Endothelial cell of umbilical vein (primary cell): Measurements from ENCODE around the gene HOXB2. TPM values are rescaled to one million over a fixed set of nuclear protein-coding genes. Genes with fewer than 3 reads are reported as not detected.
A peak's percentile ranks its signal among the peaks of the same experiment; 100 is the strongest.

Experiments
- BruUV-seq: library from RNA; stranded (reverse); fragments of 400-500 nt; replicated peaks from 2 replicates; lab custom pipeline; 2021; lab: Mats Ljungman, UMichigan
- CTCF ChIA-PET: fragments of 300-600, 350-600 bp; sonication (Branson Sonifier 250); formaldehyde crosslinking; loops from one replicate; lab custom pipeline; 2021; ENCODE audit warnings: antibody characterized with exemption, inconsistent platforms; lab: Charles Lee
- POLR2A ChIA-PET: fragments of 300-600, 350-600 bp; sonication (Branson Sonifier 250); formaldehyde crosslinking; loops from one replicate; lab custom pipeline; 2021; ENCODE audit warnings: antibody characterized with exemption, inconsistent platforms; lab: Charles Lee
- DNase-seq: peaks from one replicate; pipeline ENCODE4 v3.0.0-alpha.2; 2011; ENCODE audit warnings: low read depth, low spot score
- FAIRE-seq: peaks from 2 replicates; lab custom pipeline; 2011; peaks lifted over from hg19 to GRCh38; lab: Jason Lieb, UNC
- H2AFZ ChIP-seq: 2 replicates; pipeline ENCODE4 v1.6.0; 2012; ENCODE audit warnings: low read depth, low read length, control low read depth, inconsistent platforms
- H3K27ac ChIP-seq: 2 replicates; pipeline ENCODE4 v1.5.1; 2011; ENCODE audit warnings: low read depth, mild to moderate bottlenecking, control low read depth, low read length, moderate library complexity; ENCODE audit not compliant: insufficient read depth
- H3K27me3 ChIP-seq, 2 experiments: 2 replicates each; pipeline versions ENCODE4 v1.6.0 to v1.6.1; 2011; ENCODE audit warnings: low read length in 2 of 2, mixed read lengths in 1 of 2; ENCODE audit not compliant: control insufficient read depth in 2 of 2, insufficient read depth in 2 of 2
- H3K36me3 ChIP-seq, 2 experiments: 2 replicates in 1 of 2; 3 replicates in 1 of 2; pipeline ENCODE4 v1.5.1; 2011; ENCODE audit warnings: low read length in 2 of 2, mild to moderate bottlenecking in 1 of 2, moderate library complexity in 1 of 2; ENCODE audit not compliant: control insufficient read depth in 2 of 2, insufficient read depth in 2 of 2; ENCODE audit errors: extremely low read depth in 1 of 2
- H3K4me1 ChIP-seq: 3 replicates; pipeline ENCODE4 v1.5.1; 2011; ENCODE audit warnings: mild to moderate bottlenecking, low read length; ENCODE audit not compliant: control insufficient read depth, insufficient read depth; ENCODE audit errors: extremely low read depth
- H3K4me2 ChIP-seq: 2 replicates; pipeline ENCODE4 v1.6.1; 2011; ENCODE audit warnings: low read length, control low read depth, mixed read lengths; ENCODE audit not compliant: insufficient read depth
- H3K4me3 ChIP-seq, 3 experiments: fragments of 200-600 bp in 1 of 3; sonication (generic), shearing (Covaris generic) in 1 of 3; replicated peaks in 1 of 3; 2 replicates each; pipeline ENCODE4 v1.5.1; 2011 to 2016; ENCODE audit warnings: control low read depth in 3 of 3, low read length in 3 of 3, mild to moderate bottlenecking in 2 of 3, inconsistent platforms in 1 of 3, low read depth in 1 of 3, moderate library complexity in 1 of 3; ENCODE audit not compliant: insufficient read depth in 1 of 3
- H3K79me2 ChIP-seq: 2 replicates; pipeline ENCODE4 v1.6.0; 2012; ENCODE audit warnings: low read length, inconsistent platforms; ENCODE audit not compliant: control insufficient read depth, insufficient read depth
- H3K9ac ChIP-seq: replicated peaks from 2 replicates; pipeline ENCODE3; 2011; ENCODE audit warnings: low read length, control low read depth; ENCODE audit not compliant: insufficient read depth; ENCODE audit errors: extremely low read depth
- H3K9me1 ChIP-seq: replicated peaks from 3 replicates; pipeline ENCODE4 v1.6.0; 2011; ENCODE audit warnings: mild to moderate bottlenecking, low read length; ENCODE audit not compliant: control insufficient read depth, insufficient read depth; ENCODE audit errors: extremely low read depth
- H3K9me3 ChIP-seq: replicated peaks from 2 replicates; pipeline ENCODE4 v1.5.1; 2012; ENCODE audit warnings: low read length, inconsistent platforms; ENCODE audit not compliant: control insufficient read depth, insufficient read depth
- H4K20me1 ChIP-seq: replicated peaks from 2 replicates; pipeline ENCODE3; 2011; ENCODE audit warnings: mild to moderate bottlenecking, low read length; ENCODE audit not compliant: control insufficient read depth, insufficient read depth; ENCODE audit errors: extremely low read depth
- EZH2 ChIP-seq: IDR thresholded peaks from 2 replicates; pipeline ENCODE4 v1.6.1; 2012; ENCODE audit warnings: borderline replicate concordance, low read depth, mild to moderate bottlenecking, moderate library complexity, low read length, inconsistent platforms; ENCODE audit not compliant: severe bottlenecking
- FOS ChIP-seq: IDR thresholded peaks from 2 replicates; pipeline ENCODE4 v1.6.1; 2011; ENCODE audit warnings: mild to moderate bottlenecking, low read length, moderate library complexity, borderline replicate concordance; ENCODE audit not compliant: insufficient read depth
- GATA2 ChIP-seq: IDR thresholded peaks from 2 replicates; pipeline ENCODE4 v1.7.0; 2011; ENCODE audit warnings: low read depth, mild to moderate bottlenecking, moderate library complexity, mixed read lengths, low read length; ENCODE audit not compliant: insufficient read length, insufficient read depth
- JUN ChIP-seq: IDR thresholded peaks from 2 replicates; pipeline ENCODE4 v1.6.1; 2011; ENCODE audit warnings: borderline replicate concordance, low read depth; ENCODE audit not compliant: insufficient read length, insufficient read depth
- POLR2A ChIP-seq: IDR thresholded peaks from 2 replicates; pipeline ENCODE4 v1.6.1; 2012; ENCODE audit warnings: low read depth, mild to moderate bottlenecking, control low read depth, low read length
- POLR2AphosphoS5 ChIP-seq: IDR thresholded peaks from 2 replicates; pipeline ENCODE4 v1.6.1; 2012; ENCODE audit warnings: low read depth, mild to moderate bottlenecking, control low read depth, low read length, moderate library complexity; ENCODE audit not compliant: insufficient read depth
- dilution Hi-C: fragments of 300-500 bp; cut with MboI; formaldehyde crosslinking; loops from one replicate; pipeline ENCODE4 v1.15.0; 2019; ENCODE audit warnings: low sequenced_read_pairs; ENCODE audit not compliant: extremely low pct_ligation_motif_present
- intact Hi-C: fragments of 100-400 bp; cut with micrococcal nuclease; formaldehyde crosslinking; loops from one replicate; pipeline ENCODE4 v1.10.0; 2022
- polyA plus RNA-seq, 4 experiments: library from polyadenylated mRNA; depleted of rRNA in 3 of 4; stranded (reverse) in 3 of 4; unstranded in 1 of 4; fragments of >200 nt; gene quantifications; 2 replicates each; pipeline versions ENCODE4 v1.2.1 to v1.2.3, GENCODE V29; 2011 to 2012; ENCODE audit warnings: missing spikeins in 1 of 4
- total RNA-seq: library from RNA; stranded (reverse); gene quantifications from 2 replicates; pipeline ENCODE4 v1.2.3, GENCODE V29; 2021
- TF ChIP-seq, protein P1 (sequence below): IDR thresholded peaks from 2 replicates; pipeline ENCODE4 v1.6.1; 2011; ENCODE audit not compliant: insufficient read depth, insufficient read length
- TF ChIP-seq, protein P2 (sequence below), 2 donors: IDR thresholded peaks; 1 replicate in 1 of 2; 2 replicates in 1 of 2; pipeline ENCODE4 v1.5.1; 2011; ENCODE audit warnings: low read length in 2 of 2, mild to moderate bottlenecking in 2 of 2, moderate library complexity in 2 of 2, control low read depth in 1 of 2, inconsistent platforms in 1 of 2, low read depth in 1 of 2; ENCODE audit not compliant: insufficient read depth in 1 of 2; ENCODE audit errors: extremely low read depth in 1 of 2

Gene HOXB2
- total and polyA plus RNA-seq, 2 donors (not counting 3 experiments of a cell fraction or from before 2014, with no cell fraction given) = 14.1 to 23.3 TPM

DNA sequence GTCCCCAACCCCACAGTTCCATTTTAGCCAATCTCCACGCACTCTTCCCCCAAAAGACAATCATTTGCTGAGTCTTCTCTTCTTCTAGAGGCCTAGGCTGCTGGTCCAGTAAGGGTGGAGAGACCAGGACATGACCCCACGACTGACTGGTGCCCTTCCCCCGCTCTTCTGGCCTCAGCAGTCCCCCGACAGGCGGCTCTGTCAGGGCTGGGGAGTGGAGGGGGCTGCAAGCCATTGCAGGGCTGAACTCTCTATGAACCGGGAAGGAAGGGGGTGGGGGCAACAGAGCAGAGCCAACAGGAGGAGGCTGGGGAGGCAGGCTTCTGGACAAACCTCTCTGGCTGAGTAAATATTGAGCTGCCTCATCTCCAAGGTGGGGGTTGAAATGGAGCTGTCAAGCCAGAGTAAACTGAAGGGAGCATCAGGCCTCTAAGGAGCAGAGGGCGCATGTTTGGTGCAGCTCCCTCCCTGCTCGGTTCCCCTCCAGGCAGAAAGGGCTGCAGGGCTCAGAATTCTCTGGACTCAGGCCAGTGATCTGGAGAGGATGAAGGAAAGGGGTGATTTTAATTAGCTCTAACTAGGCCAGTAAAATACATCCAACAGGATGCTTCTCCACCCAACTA, 22.8 kb downstream of the HOXB2 start:
- no peak overlapping the region for H3K4me2 ChIP-seq
- POLR2A ChIA-PET = no interaction called here
- H3K4me3 ChIP-seq = no peak overlapping the region
- H3K9ac ChIP-seq = no peak overlapping the region
- CTCF ChIA-PET = interaction anchor here (1.0 to 1.3 kb wide), 4 partner anchors 9 to 33 kb away, joined by 3 to 5 read pairs (median 3); no protein-coding TSS in a partner anchor
- TF ChIP-seq POLR2A (no peak), JUN (no peak), EZH2 (no peak), POLR2AphosphoS5 (no peak), GATA2 (no peak), FOS (no peak)
- TF ChIP-seq, protein P1, sequence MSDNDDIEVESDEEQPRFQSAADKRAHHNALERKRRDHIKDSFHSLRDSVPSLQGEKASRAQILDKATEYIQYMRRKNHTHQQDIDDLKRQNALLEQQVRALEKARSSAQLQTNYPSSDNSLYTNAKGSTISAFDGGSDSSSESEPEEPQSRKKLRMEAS = no peak
- TF ChIP-seq, protein P2, sequence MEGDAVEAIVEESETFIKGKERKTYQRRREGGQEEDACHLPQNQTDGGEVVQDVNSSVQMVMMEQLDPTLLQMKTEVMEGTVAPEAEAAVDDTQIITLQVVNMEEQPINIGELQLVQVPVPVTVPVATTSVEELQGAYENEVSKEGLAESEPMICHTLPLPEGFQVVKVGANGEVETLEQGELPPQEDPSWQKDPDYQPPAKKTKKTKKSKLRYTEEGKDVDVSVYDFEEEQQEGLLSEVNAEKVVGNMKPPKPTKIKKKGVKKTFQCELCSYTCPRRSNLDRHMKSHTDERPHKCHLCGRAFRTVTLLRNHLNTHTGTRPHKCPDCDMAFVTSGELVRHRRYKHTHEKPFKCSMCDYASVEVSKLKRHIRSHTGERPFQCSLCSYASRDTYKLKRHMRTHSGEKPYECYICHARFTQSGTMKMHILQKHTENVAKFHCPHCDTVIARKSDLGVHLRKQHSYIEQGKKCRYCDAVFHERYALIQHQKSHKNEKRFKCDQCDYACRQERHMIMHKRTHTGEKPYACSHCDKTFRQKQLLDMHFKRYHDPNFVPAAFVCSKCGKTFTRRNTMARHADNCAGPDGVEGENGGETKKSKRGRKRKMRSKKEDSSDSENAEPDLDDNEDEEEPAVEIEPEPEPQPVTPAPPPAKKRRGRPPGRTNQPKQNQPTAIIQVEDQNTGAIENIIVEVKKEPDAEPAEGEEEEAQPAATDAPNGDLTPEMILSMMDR (IDR thresholded peaks at IDR 0.05; ENCODE audit: extremely low read depth in 1 of 2, insufficient read depth in 1 of 2, low read depth in 1 of 2, low read length in 2 of 2) = no peak
- no peaks in the 10 kb centered on the region for H3K9me3 ChIP-seq
- BruUV-seq = no TSS peak
- no peaks in the 10 kb centered on the region for H3K9me1 ChIP-seq
- H4K20me1 ChIP-seq = no peaks in the 10 kb centered on the region
- dilution Hi-C loops (no loop called here), intact Hi-C loops (no loop called here)
- no peaks in the 10 kb centered on the region for H3K4me1 ChIP-seq
- H3K27ac ChIP-seq = no peak overlapping the region
- DNase-seq (peak; percentile 41), FAIRE-seq (no peak)
- no peaks in the 10 kb centered on the region for H3K79me2 ChIP-seq
- no peaks in the 10 kb centered on the region for H3K36me3 ChIP-seq
- peaks cover 25 to 35% of the 10 kb centered on the region in 2 experiments for H3K27me3 ChIP-seq
- H2AFZ ChIP-seq = no peak overlapping the region
